OCI-LY7 (cell line): ENCODE measurements around the gene BCL10.

Experiments
- CTCF ChIP-seq: fragments of 200-600 bp; sonication (generic); conservative IDR thresholded peaks from 2 replicates; pipeline ENCODE4 v1.5.1; 2014; ENCODE audit warnings: mild to moderate bottlenecking, antibody characterized with exemption, low read length, moderate library complexity, mixed read lengths
- EZH2phosphoT487 ChIP-seq: fragments of 200-600 bp; sonication (generic); IDR thresholded peaks from 2 replicates; pipeline ENCODE4 v1.6.1; 2018; ENCODE audit warnings: low read depth, borderline replicate concordance, mild to moderate bottlenecking, mixed run types, antibody characterized with exemption, low read length, moderate library complexity, mixed read lengths

GRCh38 chr1:85307987-85308832, 31.8 kb upstream of the BCL10 start:
- TF ChIP-seq CTCF (peak; percentile 85), EZH2phosphoT487 (no peak)
